GM23338 (cell line): ENCODE results near the gene SPHKAP. TPM values are rescaled to one million over a fixed set of nuclear protein-coding genes. Genes with fewer than 3 reads are reported as not detected.

Experiments used
- ATAC-seq: fragments of 200-7000 bp; cut with Tn5 transposase; 3 replicates; pipeline ENCODE4 v1.9.1; 2020
- DNase-seq: peaks from one replicate; pipeline ENCODE4 v3.0.0-alpha.2; 2015; ENCODE audit warnings: low spot score
- H2AFZ ChIP-seq: fragments of 200-600 bp; sonication (generic); 2 replicates; pipeline ENCODE4 v1.8.0; 2016; ENCODE audit warnings: antibody characterized with exemption, mild to moderate bottlenecking, moderate library complexity
- H3F3A ChIP-seq: fragments of 200-600 bp; sonication (generic); replicated peaks from 2 replicates; pipeline ENCODE4 v1.8.0; 2017; ENCODE audit warnings: antibody characterized with exemption, mixed run types, low read depth
- H3K27ac ChIP-seq: fragments of 200-600 bp; sonication (generic); 2 replicates; pipeline ENCODE4 v1.6.1; 2016; ENCODE audit warnings: low read depth
- H3K27me3 ChIP-seq: fragments of 200-600 bp; sonication (generic); 2 replicates; pipeline ENCODE4 v1.8.0; 2016; ENCODE audit warnings: mild to moderate bottlenecking, mixed run types, moderate library complexity; ENCODE audit not compliant: insufficient read depth
- H3K36me3 ChIP-seq: fragments of 200-600 bp; sonication (generic); 2 replicates; pipeline ENCODE4 v1.8.0; 2016; ENCODE audit warnings: mild to moderate bottlenecking; ENCODE audit not compliant: insufficient read depth
- H3K4me1 ChIP-seq: fragments of 200-600 bp; sonication (generic); 2 replicates; pipeline ENCODE4 v1.8.0; 2016; ENCODE audit warnings: mild to moderate bottlenecking, moderate library complexity; ENCODE audit not compliant: insufficient read depth
- H3K4me2 ChIP-seq: fragments of 200-600 bp; sonication (generic); 2 replicates; pipeline ENCODE4 v1.7.1; 2017; ENCODE audit warnings: mixed run types
- H3K4me3 ChIP-seq: fragments of 200-600 bp; sonication (generic); 2 replicates; pipeline ENCODE4 v1.6.1; 2016; ENCODE audit warnings: mixed run types
- H3K79me2 ChIP-seq: fragments of 200-600 bp; sonication (generic); replicated peaks from 2 replicates; pipeline ENCODE4 v1.8.0; 2017; ENCODE audit warnings: mild to moderate bottlenecking; ENCODE audit not compliant: insufficient read depth
- H3K9me2 ChIP-seq: fragments of 200-600 bp; sonication (generic); 2 replicates; pipeline ENCODE4 v1.8.0; 2017; ENCODE audit not compliant: insufficient read depth
- H4K20me1 ChIP-seq: fragments of 200-600 bp; sonication (generic); replicated peaks from 2 replicates; pipeline ENCODE4 v1.8.0; 2017; ENCODE audit warnings: mild to moderate bottlenecking; ENCODE audit not compliant: insufficient read depth
- H3K27ac Mint-ChIP-seq: 2 replicates; pipeline ENCODE4 v1.8.0; 2020; ENCODE audit warnings: inconsistent platforms, mild to moderate bottlenecking, moderate library complexity, mixed read lengths
- H3K27me3 Mint-ChIP-seq: 3 replicates; pipeline ENCODE4 v1.8.0; 2022; ENCODE audit warnings: low read depth, mild to moderate bottlenecking, moderate library complexity, mixed read lengths, inconsistent platforms; ENCODE audit not compliant: insufficient read depth, poor library complexity
- H3K36me3 Mint-ChIP-seq: 3 replicates; pipeline ENCODE4 v1.8.0; 2021; ENCODE audit warnings: low read depth, mild to moderate bottlenecking, inconsistent platforms, moderate library complexity, mixed read lengths
- H3K4me1 Mint-ChIP-seq: 3 replicates; pipeline ENCODE4 v1.8.0; 2020; ENCODE audit warnings: mild to moderate bottlenecking, inconsistent platforms, mixed read lengths
- H3K4me3 Mint-ChIP-seq: 3 replicates; pipeline ENCODE4 v1.8.0; 2021; ENCODE audit warnings: moderate library complexity, mild to moderate bottlenecking, inconsistent platforms, mixed read lengths
- H3K9me3 Mint-ChIP-seq: 3 replicates; pipeline ENCODE4 v1.8.0; 2020; ENCODE audit warnings: moderate library complexity, mild to moderate bottlenecking, inconsistent platforms, mixed read lengths
- CREB1 ChIP-seq: fragments of 250-450 bp; sonication (Bioruptor Pico); IDR thresholded peaks from 2 replicates; pipeline ENCODE4 v1.5.0; 2020; ENCODE audit warnings: low read depth, mild to moderate bottlenecking, moderate library complexity
- EZH2 ChIP-seq: fragments of 200-600 bp; sonication (generic); IDR thresholded peaks from one replicate; pipeline ENCODE4 v1.8.0; 2017; ENCODE audit warnings: antibody characterized with exemption, mild to moderate bottlenecking, low read depth; ENCODE audit not compliant: unreplicated experiment
- NANOG ChIP-seq: IDR thresholded peaks from 2 replicates; pipeline ENCODE4 v1.6.1; 2016; ENCODE audit warnings: antibody characterized with exemption, borderline replicate concordance
- ZNF114 ChIP-seq: fragments of 250-450 bp; sonication (Bioruptor Pico); IDR thresholded peaks from 2 replicates; pipeline ENCODE4 v1.5.0; 2020; ENCODE audit warnings: mild to moderate bottlenecking, moderate library complexity
- polyA plus RNA-seq: library from polyadenylated mRNA; unstranded; fragments of >200 nt; fragmentation: Nextera tagmentation; extraction: Ambion mirVana; gene quantifications from 2 replicates; pipeline ENCODE4 v1.2.1, GENCODE V29; 2016
- total RNA-seq: library from RNA; depleted of rRNA; stranded (reverse); fragments of >200 nt; shearing (Covaris generic); gene quantifications from 2 replicates; pipeline ENCODE4 v1.2.3, GENCODE V29; 2014
- TF ChIP-seq, protein P1 (sequence below): fragments of 250-450 bp; sonication (Bioruptor Pico); IDR thresholded peaks from 2 replicates; pipeline ENCODE4 v1.5.0; 2020; ENCODE audit warnings: mild to moderate bottlenecking, moderate library complexity
- TF ChIP-seq, protein P2 (sequence below): IDR thresholded peaks from one replicate; pipeline ENCODE4 v1.6.1; 2018; ENCODE audit warnings: antibody characterized with exemption; ENCODE audit not compliant: unreplicated experiment
- TF ChIP-seq, protein P3 (sequence below), 2 experiments: fragments of 200-600 bp in 1 of 2; sonication (generic) in 1 of 2; conservative IDR thresholded peaks; 2 replicates each; pipeline versions ENCODE4 v1.5.1 to v1.6.1; 2016 to 2017; ENCODE audit warnings: antibody characterized with exemption in 2 of 2, low read depth in 2 of 2, mild to moderate bottlenecking in 2 of 2, moderate library complexity in 1 of 2

The SPHKAP gene
- total and polyA plus RNA-seq, 2 experiments from 2014 or later: 0.10 TPM; not detected in 1

DNA sequence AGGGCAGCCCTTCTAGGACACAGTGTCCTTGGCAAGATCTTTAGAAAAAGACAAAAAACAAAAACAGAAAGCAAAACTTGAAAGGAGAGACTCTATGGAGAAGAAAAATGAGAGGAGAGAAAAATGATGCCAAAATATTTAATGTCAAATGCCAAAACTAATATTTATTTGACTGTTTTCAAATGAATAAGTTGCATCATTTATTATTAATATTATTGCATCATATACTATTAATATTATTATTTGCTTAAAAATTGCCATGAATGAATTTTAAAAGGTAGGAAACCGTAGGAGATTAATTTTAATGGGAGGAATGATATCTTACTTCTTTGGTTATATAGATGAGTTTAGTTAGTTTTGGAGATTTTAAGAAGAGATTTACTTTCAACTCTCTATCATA is 165.7 kb downstream of the SPHKAP start:
- H3K27ac Mint-ChIP-seq: no peak overlapping the region
- no peaks in the 10 kb centered on the region for H3F3A ChIP-seq
- H4K20me1 ChIP-seq: no peaks in the 10 kb centered on the region
- no peak overlapping the region for H3K4me3 ChIP-seq
- no peaks in the 10 kb centered on the region; the same call in 2 of the 3 replicates for H3K36me3 Mint-ChIP-seq
- DNase-seq (no peak), ATAC-seq (no peak)
- H3K4me3 Mint-ChIP-seq: no peak overlapping the region
- H3K4me1 ChIP-seq: peaks cover 3% of the 10 kb centered on the region; the same call in 1 of the 2 replicates
- TF ChIP-seq, protein P1, sequence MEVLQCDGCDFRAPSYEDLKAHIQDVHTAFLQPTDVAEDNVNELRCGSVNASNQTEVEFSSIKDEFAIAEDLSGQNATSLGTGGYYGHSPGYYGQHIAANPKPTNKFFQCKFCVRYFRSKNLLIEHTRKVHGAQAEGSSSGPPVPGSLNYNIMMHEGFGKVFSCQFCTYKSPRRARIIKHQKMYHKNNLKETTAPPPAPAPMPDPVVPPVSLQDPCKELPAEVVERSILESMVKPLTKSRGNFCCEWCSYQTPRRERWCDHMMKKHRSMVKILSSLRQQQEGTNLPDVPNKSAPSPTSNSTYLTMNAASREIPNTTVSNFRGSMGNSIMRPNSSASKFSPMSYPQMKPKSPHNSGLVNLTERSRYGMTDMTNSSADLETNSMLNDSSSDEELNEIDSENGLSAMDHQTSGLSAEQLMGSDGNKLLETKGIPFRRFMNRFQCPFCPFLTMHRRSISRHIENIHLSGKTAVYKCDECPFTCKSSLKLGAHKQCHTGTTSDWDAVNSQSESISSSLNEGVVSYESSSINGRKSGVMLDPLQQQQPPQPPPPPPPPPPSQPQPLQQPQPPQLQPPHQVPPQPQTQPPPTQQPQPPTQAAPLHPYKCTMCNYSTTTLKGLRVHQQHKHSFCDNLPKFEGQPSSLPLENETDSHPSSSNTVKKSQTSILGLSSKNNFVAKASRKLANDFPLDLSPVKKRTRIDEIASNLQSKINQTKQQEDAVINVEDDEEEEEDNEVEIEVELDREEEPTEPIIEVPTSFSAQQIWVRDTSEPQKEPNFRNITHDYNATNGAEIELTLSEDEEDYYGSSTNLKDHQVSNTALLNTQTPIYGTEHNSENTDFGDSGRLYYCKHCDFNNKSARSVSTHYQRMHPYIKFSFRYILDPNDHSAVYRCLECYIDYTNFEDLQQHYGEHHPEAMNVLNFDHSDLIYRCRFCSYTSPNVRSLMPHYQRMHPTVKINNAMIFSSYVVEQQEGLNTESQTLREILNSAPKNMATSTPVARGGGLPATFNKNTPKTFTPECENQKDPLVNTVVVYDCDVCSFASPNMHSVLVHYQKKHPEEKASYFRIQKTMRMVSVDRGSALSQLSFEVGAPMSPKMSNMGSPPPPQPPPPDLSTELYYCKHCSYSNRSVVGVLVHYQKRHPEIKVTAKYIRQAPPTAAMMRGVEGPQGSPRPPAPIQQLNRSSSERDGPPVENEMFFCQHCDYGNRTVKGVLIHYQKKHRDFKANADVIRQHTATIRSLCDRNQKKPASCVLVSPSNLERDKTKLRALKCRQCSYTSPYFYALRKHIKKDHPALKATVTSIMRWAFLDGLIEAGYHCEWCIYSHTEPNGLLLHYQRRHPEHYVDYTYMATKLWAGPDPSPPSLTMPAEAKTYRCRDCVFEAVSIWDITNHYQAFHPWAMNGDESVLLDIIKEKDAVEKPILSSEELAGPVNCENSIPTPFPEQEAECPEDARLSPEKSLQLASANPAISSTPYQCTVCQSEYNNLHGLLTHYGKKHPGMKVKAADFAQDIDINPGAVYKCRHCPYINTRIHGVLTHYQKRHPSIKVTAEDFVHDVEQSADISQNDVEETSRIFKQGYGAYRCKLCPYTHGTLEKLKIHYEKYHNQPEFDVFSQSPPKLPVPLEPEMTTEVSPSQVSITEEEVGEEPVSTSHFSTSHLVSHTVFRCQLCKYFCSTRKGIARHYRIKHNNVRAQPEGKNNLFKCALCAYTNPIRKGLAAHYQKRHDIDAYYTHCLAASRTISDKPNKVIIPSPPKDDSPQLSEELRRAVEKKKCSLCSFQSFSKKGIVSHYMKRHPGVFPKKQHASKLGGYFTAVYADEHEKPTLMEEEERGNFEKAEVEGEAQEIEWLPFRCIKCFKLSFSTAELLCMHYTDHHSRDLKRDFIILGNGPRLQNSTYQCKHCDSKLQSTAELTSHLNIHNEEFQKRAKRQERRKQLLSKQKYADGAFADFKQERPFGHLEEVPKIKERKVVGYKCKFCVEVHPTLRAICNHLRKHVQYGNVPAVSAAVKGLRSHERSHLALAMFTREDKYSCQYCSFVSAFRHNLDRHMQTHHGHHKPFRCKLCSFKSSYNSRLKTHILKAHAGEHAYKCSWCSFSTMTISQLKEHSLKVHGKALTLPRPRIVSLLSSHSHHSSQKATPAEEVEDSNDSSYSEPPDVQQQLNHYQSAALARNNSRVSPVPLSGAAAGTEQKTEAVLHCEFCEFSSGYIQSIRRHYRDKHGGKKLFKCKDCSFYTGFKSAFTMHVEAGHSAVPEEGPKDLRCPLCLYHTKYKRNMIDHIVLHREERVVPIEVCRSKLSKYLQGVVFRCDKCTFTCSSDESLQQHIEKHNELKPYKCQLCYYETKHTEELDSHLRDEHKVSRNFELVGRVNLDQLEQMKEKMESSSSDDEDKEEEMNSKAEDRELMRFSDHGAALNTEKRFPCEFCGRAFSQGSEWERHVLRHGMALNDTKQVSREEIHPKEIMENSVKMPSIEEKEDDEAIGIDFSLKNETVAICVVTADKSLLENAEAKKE (CRISPR knock-in tag): no peak
- TF ChIP-seq CREB1 (CRISPR knock-in tag) (no peak), NANOG (no peak), EZH2 (no peak), ZNF114 (CRISPR knock-in tag) (no peak)
- TF ChIP-seq, protein P2, sequence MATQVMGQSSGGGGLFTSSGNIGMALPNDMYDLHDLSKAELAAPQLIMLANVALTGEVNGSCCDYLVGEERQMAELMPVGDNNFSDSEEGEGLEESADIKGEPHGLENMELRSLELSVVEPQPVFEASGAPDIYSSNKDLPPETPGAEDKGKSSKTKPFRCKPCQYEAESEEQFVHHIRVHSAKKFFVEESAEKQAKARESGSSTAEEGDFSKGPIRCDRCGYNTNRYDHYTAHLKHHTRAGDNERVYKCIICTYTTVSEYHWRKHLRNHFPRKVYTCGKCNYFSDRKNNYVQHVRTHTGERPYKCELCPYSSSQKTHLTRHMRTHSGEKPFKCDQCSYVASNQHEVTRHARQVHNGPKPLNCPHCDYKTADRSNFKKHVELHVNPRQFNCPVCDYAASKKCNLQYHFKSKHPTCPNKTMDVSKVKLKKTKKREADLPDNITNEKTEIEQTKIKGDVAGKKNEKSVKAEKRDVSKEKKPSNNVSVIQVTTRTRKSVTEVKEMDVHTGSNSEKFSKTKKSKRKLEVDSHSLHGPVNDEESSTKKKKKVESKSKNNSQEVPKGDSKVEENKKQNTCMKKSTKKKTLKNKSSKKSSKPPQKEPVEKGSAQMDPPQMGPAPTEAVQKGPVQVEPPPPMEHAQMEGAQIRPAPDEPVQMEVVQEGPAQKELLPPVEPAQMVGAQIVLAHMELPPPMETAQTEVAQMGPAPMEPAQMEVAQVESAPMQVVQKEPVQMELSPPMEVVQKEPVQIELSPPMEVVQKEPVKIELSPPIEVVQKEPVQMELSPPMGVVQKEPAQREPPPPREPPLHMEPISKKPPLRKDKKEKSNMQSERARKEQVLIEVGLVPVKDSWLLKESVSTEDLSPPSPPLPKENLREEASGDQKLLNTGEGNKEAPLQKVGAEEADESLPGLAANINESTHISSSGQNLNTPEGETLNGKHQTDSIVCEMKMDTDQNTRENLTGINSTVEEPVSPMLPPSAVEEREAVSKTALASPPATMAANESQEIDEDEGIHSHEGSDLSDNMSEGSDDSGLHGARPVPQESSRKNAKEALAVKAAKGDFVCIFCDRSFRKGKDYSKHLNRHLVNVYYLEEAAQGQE: no peak
- TF ChIP-seq, protein P3, sequence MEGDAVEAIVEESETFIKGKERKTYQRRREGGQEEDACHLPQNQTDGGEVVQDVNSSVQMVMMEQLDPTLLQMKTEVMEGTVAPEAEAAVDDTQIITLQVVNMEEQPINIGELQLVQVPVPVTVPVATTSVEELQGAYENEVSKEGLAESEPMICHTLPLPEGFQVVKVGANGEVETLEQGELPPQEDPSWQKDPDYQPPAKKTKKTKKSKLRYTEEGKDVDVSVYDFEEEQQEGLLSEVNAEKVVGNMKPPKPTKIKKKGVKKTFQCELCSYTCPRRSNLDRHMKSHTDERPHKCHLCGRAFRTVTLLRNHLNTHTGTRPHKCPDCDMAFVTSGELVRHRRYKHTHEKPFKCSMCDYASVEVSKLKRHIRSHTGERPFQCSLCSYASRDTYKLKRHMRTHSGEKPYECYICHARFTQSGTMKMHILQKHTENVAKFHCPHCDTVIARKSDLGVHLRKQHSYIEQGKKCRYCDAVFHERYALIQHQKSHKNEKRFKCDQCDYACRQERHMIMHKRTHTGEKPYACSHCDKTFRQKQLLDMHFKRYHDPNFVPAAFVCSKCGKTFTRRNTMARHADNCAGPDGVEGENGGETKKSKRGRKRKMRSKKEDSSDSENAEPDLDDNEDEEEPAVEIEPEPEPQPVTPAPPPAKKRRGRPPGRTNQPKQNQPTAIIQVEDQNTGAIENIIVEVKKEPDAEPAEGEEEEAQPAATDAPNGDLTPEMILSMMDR (conservative IDR thresholded peaks at IDR 0.05; ENCODE audit: low read depth in 2 of 2): no peak
- peaks cover 2% of the 10 kb centered on the region; the same call in 1 of the 2 replicates for H3K9me2 ChIP-seq
- no peak overlapping the region for H3K27ac ChIP-seq
- H3K4me2 ChIP-seq: no peak overlapping the region
- H3K27me3 ChIP-seq: no peaks in the 10 kb centered on the region
- H3K27me3 Mint-ChIP-seq: peaks cover 5% of the 10 kb centered on the region
- H3K4me1 Mint-ChIP-seq: peaks cover 17% of the 10 kb centered on the region
- H3K36me3 ChIP-seq: no peaks in the 10 kb centered on the region
- H3K79me2 ChIP-seq: no peaks in the 10 kb centered on the region
- peaks cover 8% of the 10 kb centered on the region; the same call in 2 of the 3 replicates for H3K9me3 Mint-ChIP-seq
- H2AFZ ChIP-seq: no peak overlapping the region
